Endometrial microvascular endothelial cells (primary cell): Measurements from ENCODE around the gene QRFP. TPM values are rescaled to one million over a fixed set of nuclear protein-coding genes. Genes with fewer than 3 reads are reported as not detected.

Source experiments
- in situ Hi-C: cut with HindIII; loops from 2 replicates; pipeline ENCODE4 v1.10.0; 2017; ENCODE audit warnings: low sequenced_read_pairs, low pct_unique_long_range_greater_than_20kb; ENCODE audit errors: inconsistent ontology term
- total RNA-seq: library from RNA; depleted of rRNA; stranded (reverse); fragments of >200 nt; gene quantifications from one replicate; pipeline ENCODE4 v1.2.3, GENCODE V29; 2015; ENCODE audit errors: inconsistent ontology term

Gene QRFP
- total RNA-seq, 1 donor from 2014 or later: not detected

DNA sequence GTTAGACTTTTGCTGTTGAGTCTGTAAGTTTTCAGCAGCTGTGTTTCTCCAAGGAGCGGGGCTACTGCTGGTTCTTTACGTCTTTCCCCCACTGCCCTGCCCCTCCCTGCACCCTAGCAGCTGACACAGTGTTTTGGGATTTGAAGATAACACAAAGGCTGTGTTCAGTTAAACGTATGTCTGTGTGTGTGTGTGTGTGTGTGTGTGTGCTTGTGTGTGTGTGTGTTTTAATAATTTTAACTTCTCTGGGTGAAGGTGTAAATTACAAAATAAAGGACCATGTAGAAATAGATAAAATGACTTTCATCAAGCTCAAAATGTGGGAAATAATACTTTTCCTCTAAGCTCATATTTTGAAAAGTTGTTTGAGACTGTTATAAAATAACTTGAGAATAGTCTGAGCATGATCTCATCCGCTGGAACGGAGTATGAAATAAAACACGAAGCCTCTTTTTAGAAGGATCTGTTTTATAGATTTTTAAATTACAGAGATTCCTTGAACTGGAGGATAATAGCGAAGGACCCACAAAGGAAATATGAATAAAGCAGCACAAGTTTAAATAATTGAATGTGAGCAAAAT, 50.6 kb downstream of the QRFP start:
- in situ Hi-C loops: no loop called here

DNA sequence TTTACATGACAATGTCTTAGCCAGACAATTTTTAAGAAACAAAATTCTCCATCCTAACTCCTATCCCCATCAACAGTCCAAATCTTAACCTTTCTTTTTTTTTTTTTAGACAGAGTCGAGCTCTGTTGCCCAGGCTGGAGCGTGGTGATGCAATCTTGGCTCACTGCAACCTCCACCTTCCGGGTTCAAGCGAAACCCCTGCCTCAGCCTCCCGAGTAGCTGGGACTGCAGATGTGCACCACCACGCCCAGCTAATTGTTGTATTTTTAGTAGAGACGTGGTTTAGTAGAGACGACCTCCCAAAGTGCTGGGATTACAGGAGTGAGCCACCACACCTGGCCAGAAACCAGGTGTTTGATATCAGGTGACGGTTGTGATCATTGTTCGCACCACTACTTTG, 51.4 kb downstream of the QRFP start:
- in situ Hi-C loops: no loop called here

DNA sequence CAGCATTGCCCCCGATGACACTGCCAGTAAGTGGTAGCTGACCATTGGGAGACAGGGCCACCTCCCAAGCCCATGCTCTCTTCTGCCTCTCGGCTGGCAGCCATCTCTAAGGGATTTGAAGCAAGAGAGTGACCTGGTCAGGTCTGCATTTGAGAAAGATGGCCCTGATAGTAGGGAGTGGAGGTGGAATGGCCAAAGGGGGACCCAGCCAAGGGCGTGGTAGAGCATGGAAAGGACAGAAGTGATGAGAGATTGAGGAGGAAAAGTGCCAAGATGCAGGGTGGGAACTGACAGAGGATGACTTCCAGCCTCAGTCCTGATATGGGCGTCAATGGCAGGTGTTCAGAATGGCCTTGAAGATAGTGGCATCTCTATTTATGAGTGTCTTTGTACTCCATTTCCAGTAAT, 52.6 kb downstream of the QRFP start:
- in situ Hi-C loops: no loop called here

DNA sequence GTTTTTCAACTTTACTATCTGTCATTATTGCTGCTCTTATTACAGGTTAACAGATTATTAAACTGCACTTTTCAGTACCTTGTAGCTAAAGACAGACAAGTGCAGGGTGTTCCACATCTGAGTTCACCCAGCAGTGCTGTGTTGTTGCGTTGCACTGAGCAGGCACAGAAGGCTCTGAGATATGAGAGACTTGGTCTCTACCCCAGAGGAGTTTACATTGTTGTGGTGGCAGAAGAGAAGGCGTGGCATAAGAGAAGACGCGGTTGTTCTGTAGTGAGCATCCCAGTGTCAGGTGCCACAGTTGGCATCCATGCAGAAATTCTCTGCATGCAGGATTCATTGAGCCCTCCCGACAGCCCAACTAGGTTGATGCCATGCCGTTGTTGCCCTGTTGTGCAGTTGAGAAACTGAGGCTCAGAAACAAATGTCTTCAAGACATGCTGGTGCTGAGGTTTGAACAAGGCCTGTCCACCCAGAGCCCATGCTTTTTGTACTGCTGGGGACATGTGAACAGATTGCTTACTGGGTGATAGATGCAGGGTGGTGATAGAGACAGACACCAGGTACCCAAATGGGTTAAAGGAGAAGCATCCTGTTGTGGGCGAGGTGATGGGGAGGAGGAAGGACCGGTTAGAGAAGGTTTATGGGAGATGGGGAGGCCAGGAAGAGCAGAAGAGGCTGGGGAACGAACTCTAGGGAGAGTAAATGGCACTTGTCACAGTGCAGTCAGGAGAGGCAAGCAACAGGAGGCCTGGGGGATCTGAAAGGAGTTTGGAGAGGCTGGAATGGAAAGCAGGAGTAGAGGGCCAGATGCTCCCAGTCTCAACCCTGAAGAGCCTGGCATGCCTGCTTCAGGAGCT, 53.3 kb downstream of the QRFP start:
- in situ Hi-C loops: no loop called here

Other genes with a start within 250 kb of the QRFP start
- not detected for gene PRDM12, start 232.2 kb downstream of the QRFP start, total RNA-seq
- 39.8 TPM for gene EXOSC2, start 203.0 kb downstream of the QRFP start, total RNA-seq
- gene ABL1, start 61.6 kb downstream of the QRFP start, total RNA-seq: 38.0 TPM
- under 0.01 TPM for gene FIBCD1, start 42.4 kb upstream of the QRFP start, total RNA-seq
- gene LAMC3, start 112.4 kb upstream of the QRFP start, total RNA-seq: not detected
- gene AIF1L, start 199.7 kb upstream of the QRFP start, total RNA-seq: 1.2 TPM
- gene NUP214, start 228.8 kb upstream of the QRFP start, total RNA-seq: 21.1 TPM